ENCODE results near the gene CREB3L2.

GRCh38 chr7:137865764-137866163, 136.1 kb downstream of the CREB3L2 start:
- TF ChIP-seq ZEB2 (tag by site-specific recombination; IDR thresholded peaks at IDR 0.05) (no peak), ZNF416 (tag by site-specific recombination; IDR thresholded peaks at IDR 0.05) (no peak), ZNF26 (tag by site-specific recombination; IDR thresholded peaks at IDR 0.05) (no peak), CTCF (tag by site-specific recombination; IDR thresholded peaks at IDR 0.05) (no peak), ZFP41 (tag by site-specific recombination; IDR thresholded peaks at IDR 0.05; ENCODE audit: borderline replicate concordance) (no peak)
